MM.1S (cell line): ENCODE data around the gene OSER1.

ENCODE experiments used
- CTCF ChIP-seq: fragments of 300-600 bp; sonication (generic); IDR thresholded peaks from 2 replicates; pipeline ENCODE4 v1.5.1; 2016; ENCODE audit warnings: antibody characterized with exemption, low read length, mixed read lengths
- EZH2 ChIP-seq: fragments of 300-600 bp; sonication (generic); optimal IDR thresholded peaks from 2 replicates; pipeline ENCODE3; 2017; ENCODE audit warnings: low read depth, mild to moderate bottlenecking, antibody characterized with exemption, low read length, mixed read lengths
- EZH2phosphoT487 ChIP-seq: fragments of 300-600 bp; sonication (generic); IDR thresholded peaks from 2 replicates; pipeline ENCODE4 v1.6.1; 2018; ENCODE audit warnings: antibody characterized with exemption, low read length

DNA sequence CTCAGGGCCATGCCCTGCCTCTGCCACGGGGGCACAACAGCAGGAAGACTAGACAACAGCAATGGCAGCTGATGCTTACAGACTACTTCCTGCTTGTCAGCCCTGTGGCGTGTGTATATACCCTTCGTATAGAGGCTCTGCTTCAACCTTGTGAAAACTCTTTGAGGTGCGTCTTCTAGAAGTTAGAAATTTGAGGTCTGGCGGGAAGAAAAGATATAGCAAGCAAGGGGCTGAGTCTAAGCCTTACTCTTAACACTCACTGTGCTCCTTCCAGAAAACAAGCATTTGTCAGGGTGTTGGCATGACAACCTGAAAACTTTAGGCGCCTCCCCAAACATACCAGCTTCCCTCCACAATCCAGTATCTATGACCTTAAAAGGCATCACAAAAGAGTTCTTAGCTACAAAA lies 56.9 kb downstream of the OSER1 start:
- TF ChIP-seq EZH2 (no peak), CTCF (no peak), EZH2phosphoT487 (no peak)
